Fibroblast of lung (primary cell): ENCODE measurements around the gene BDH1. TPM values are rescaled to one million over a fixed set of nuclear protein-coding genes. Genes with fewer than 3 reads are reported as not detected.

Experiments used
- DNase-seq, 2 donors: peaks; one replicate each; pipeline versions ENCODE4 v3.0.0 to v3.0.0-alpha.2; 2010; ENCODE audit warnings: low read depth in 2 of 2
- H2AFZ ChIP-seq: 2 replicates; pipeline ENCODE4 v1.5.1; 2012; ENCODE audit warnings: low read length, control low read depth, inconsistent platforms
- H3K27ac ChIP-seq: 2 replicates; pipeline ENCODE4 v1.5.1; 2011; ENCODE audit warnings: low read length, control low read depth; ENCODE audit not compliant: insufficient read depth
- H3K27me3 ChIP-seq: 2 replicates; pipeline ENCODE4 v1.5.1; 2011; ENCODE audit warnings: mild to moderate bottlenecking, low read length; ENCODE audit not compliant: control insufficient read depth, insufficient read depth
- H3K36me3 ChIP-seq: 2 replicates; pipeline ENCODE4 v1.5.1; 2011; ENCODE audit warnings: low read length; ENCODE audit not compliant: control insufficient read depth, insufficient read depth
- H3K4me1 ChIP-seq: 2 replicates; pipeline ENCODE4 v1.5.1; 2011; ENCODE audit warnings: low read length; ENCODE audit not compliant: control insufficient read depth, insufficient read depth; ENCODE audit errors: extremely low read depth
- H3K4me2 ChIP-seq: 2 replicates; pipeline ENCODE4 v1.5.1; 2011; ENCODE audit warnings: low read length, control low read depth; ENCODE audit not compliant: insufficient read depth; ENCODE audit errors: extremely low read depth
- H3K4me3 ChIP-seq, 4 experiments: fragments of 200-600 bp in 1 of 4; sonication (generic) in 1 of 4; replicated peaks in 1 of 4; 2 replicates each; pipeline ENCODE4 v1.5.1; 2011 to 2016; ENCODE audit warnings: low read length in 4 of 4, low read depth in 3 of 4, mild to moderate bottlenecking in 3 of 4, control low read depth in 2 of 4, inconsistent platforms in 1 of 4, mixed read lengths in 1 of 4; ENCODE audit not compliant: insufficient read depth in 1 of 4; ENCODE audit errors: control extremely low read depth in 1 of 4
- H3K79me2 ChIP-seq: 2 replicates; pipeline ENCODE4 v1.5.1; 2012; ENCODE audit warnings: mild to moderate bottlenecking, low read length, inconsistent platforms; ENCODE audit not compliant: control insufficient read depth, insufficient read depth
- H3K9ac ChIP-seq: 2 replicates; pipeline ENCODE4 v1.5.1; 2011; ENCODE audit warnings: mild to moderate bottlenecking, low read length, control low read depth; ENCODE audit not compliant: insufficient read depth
- H3K9me3 ChIP-seq: 2 replicates; pipeline ENCODE4 v1.5.1; 2012; ENCODE audit warnings: low read depth, low read length; ENCODE audit not compliant: control insufficient read depth, insufficient read depth
- H4K20me1 ChIP-seq: 2 replicates; pipeline ENCODE4 v1.5.1; 2011; ENCODE audit warnings: low read length; ENCODE audit not compliant: control insufficient read depth, insufficient read depth; ENCODE audit errors: extremely low read depth
- EZH2 ChIP-seq: IDR thresholded peaks from 2 replicates; pipeline ENCODE4 v1.5.1; 2012; ENCODE audit warnings: low read length, control low read depth, mild to moderate bottlenecking; ENCODE audit errors: missing control alignments
- polyA plus RNA-seq, 2 donors: library from polyadenylated mRNA; depleted of rRNA in 1 of 2; stranded (reverse) in 1 of 2; unstranded in 1 of 2; fragments of >200 nt; gene quantifications; 2 replicates each; pipeline ENCODE4 v1.2.1, GENCODE V29; 2011 to 2012; ENCODE audit warnings: missing spikeins in 1 of 2
- total RNA-seq: library from RNA; depleted of rRNA; stranded (reverse); fragments of >200 nt; gene quantifications from 2 replicates; pipeline ENCODE4 v1.2.1, GENCODE V29; 2014
- TF ChIP-seq, protein P1 (sequence below), 2 donors: IDR thresholded peaks in 1 of 2; conservative IDR thresholded peaks in 1 of 2; 1 replicate in 1 of 2; 2 replicates in 1 of 2; pipeline ENCODE4 v1.5.1; 2011 to 2012; ENCODE audit warnings: low read length in 2 of 2, control low read depth in 1 of 2, inconsistent platforms in 1 of 2, low read depth in 1 of 2, mild to moderate bottlenecking in 1 of 2

BDH1 gene
- total and polyA plus RNA-seq, 2 donors (not counting 1 experiment from before 2014, with no cell fraction given): 0.66 to 3.1 TPM

DNA sequence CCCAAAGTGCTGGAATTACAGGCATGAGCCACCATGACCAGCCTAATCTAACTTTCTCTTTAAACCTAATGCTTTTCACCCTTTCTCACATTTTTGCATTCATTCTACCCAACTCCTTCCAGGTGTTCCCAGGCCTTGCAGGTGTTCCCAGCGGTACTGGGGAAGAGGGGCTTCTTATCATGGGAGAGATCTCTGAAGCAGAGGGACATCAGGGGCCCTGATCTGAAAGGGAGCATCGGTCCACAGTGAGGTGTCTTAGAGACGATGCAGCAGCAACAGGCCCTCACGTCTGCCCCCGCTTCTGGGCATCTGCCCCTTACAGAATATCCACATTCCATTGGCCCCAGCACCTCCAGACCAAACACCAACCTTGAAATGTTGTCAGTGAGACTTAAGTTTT, 29.0 kb upstream of the BDH1 start:
- peaks cover 3% of the 10 kb centered on the region for H3K27me3 ChIP-seq
- H3K9me3 ChIP-seq: no peaks in the 10 kb centered on the region
- H3K27ac ChIP-seq: no peak overlapping the region
- no peaks in the 10 kb centered on the region for H3K4me1 ChIP-seq
- no peaks in the 10 kb centered on the region for H3K79me2 ChIP-seq
- H3K4me3 ChIP-seq: no peak overlapping the region
- no peaks in the 10 kb centered on the region for H4K20me1 ChIP-seq
- H3K36me3 ChIP-seq: no peaks in the 10 kb centered on the region
- no peak overlapping the region for H3K9ac ChIP-seq
- no peak overlapping the region for H2AFZ ChIP-seq
- TF ChIP-seq EZH2: no peak
- TF ChIP-seq, protein P1, sequence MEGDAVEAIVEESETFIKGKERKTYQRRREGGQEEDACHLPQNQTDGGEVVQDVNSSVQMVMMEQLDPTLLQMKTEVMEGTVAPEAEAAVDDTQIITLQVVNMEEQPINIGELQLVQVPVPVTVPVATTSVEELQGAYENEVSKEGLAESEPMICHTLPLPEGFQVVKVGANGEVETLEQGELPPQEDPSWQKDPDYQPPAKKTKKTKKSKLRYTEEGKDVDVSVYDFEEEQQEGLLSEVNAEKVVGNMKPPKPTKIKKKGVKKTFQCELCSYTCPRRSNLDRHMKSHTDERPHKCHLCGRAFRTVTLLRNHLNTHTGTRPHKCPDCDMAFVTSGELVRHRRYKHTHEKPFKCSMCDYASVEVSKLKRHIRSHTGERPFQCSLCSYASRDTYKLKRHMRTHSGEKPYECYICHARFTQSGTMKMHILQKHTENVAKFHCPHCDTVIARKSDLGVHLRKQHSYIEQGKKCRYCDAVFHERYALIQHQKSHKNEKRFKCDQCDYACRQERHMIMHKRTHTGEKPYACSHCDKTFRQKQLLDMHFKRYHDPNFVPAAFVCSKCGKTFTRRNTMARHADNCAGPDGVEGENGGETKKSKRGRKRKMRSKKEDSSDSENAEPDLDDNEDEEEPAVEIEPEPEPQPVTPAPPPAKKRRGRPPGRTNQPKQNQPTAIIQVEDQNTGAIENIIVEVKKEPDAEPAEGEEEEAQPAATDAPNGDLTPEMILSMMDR (conservative IDR thresholded peaks at IDR 0.05 in 1 of 2, IDR thresholded peaks at IDR 0.05 in 1 of 2; ENCODE audit: low read depth in 1 of 2, low read length in 2 of 2): no peak
- no peak for DNase-seq
- no peak overlapping the region for H3K4me2 ChIP-seq

DNA sequence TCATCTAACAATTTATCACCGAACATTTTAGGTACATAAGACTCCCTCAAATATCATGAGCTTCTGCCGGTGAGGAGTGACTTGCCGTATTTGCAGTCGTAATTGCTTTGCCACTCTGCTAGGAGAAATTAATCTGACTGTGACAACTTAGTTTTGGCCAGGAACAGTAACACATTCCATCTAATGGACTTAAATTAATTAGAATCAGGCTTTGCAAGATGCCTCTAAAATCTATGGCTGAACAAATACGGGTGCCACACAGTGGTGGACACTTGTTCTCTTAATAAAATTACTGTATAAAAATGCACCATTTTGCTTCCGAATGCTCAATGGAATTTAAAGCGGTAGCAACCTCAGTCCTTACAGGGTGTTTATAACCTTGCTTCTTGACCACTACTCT, 27.6 kb upstream of the BDH1 start:
- Histone ChIP-seq H3K4me2 (no peak overlapping the region), H3K4me1 (no peaks in the 10 kb centered on the region), H3K4me3 (no peak overlapping the region), H2AFZ (no peak overlapping the region), H3K27ac (no peak overlapping the region), H3K9ac (no peak overlapping the region), H3K9me3 (no peaks in the 10 kb centered on the region), H3K36me3 (no peaks in the 10 kb centered on the region), H3K79me2 (no peaks in the 10 kb centered on the region), H4K20me1 (no peaks in the 10 kb centered on the region), H3K27me3 (peaks cover 3% of the 10 kb centered on the region)
- no peak for DNase-seq
- TF ChIP-seq, protein P1 (conservative IDR thresholded peaks at IDR 0.05 in 1 of 2, IDR thresholded peaks at IDR 0.05 in 1 of 2; ENCODE audit: low read depth in 1 of 2, low read length in 2 of 2): no peak
- no peak for TF ChIP-seq EZH2

DNA sequence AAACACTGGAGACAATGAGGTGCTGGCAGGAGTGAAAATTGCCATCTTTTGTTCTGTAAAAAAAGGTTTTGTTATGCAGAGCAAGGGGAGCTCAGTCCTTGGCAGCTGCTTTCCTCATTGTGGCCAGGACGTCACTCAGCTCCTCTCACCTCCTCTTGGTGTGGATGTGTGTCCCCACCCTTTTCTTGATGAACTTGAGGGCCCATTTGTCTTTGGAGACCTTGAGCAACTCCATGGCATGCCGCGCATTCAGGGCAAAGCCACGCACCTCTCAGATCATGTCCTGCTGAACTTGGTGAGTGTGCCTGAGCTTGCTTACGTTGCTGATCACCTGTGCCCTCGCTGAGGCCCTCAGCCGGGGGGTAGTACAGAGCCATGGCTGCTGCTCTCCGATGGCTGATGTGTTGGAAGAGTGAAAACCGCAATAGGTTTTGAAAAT, 24.5 kb upstream of the BDH1 start:
- TF ChIP-seq, protein P1 (conservative IDR thresholded peaks at IDR 0.05 in 1 of 2, IDR thresholded peaks at IDR 0.05 in 1 of 2; ENCODE audit: low read depth in 1 of 2, low read length in 2 of 2): no peak
- TF ChIP-seq EZH2: no peak
- H4K20me1 ChIP-seq: no peaks in the 10 kb centered on the region
- peaks cover 12% of the 10 kb centered on the region for H3K27me3 ChIP-seq
- H2AFZ ChIP-seq: no peak overlapping the region
- H3K9ac ChIP-seq: no peak overlapping the region
- no peaks in the 10 kb centered on the region for H3K9me3 ChIP-seq
- no peak for DNase-seq
- no peaks in the 10 kb centered on the region for H3K79me2 ChIP-seq
- no peaks in the 10 kb centered on the region for H3K36me3 ChIP-seq
- no peak overlapping the region for H3K4me3 ChIP-seq
- no peak overlapping the region for H3K27ac ChIP-seq
- no peak overlapping the region for H3K4me2 ChIP-seq
- H3K4me1 ChIP-seq: no peaks in the 10 kb centered on the region
